COR-L47 (cell line): ENCODE data around the gene ECSIT.
"Not testable (repeated sequence)": the region's sequence is repeated elsewhere in the genome, so short reads cannot be mapped to it uniquely, and the experiment has no call there.

ENCODE experiments used
- DNase-seq: peaks from one replicate; lab custom pipeline; 2025; lab: John Stamatoyannopoulos, UW

The ECSIT gene

DNA sequence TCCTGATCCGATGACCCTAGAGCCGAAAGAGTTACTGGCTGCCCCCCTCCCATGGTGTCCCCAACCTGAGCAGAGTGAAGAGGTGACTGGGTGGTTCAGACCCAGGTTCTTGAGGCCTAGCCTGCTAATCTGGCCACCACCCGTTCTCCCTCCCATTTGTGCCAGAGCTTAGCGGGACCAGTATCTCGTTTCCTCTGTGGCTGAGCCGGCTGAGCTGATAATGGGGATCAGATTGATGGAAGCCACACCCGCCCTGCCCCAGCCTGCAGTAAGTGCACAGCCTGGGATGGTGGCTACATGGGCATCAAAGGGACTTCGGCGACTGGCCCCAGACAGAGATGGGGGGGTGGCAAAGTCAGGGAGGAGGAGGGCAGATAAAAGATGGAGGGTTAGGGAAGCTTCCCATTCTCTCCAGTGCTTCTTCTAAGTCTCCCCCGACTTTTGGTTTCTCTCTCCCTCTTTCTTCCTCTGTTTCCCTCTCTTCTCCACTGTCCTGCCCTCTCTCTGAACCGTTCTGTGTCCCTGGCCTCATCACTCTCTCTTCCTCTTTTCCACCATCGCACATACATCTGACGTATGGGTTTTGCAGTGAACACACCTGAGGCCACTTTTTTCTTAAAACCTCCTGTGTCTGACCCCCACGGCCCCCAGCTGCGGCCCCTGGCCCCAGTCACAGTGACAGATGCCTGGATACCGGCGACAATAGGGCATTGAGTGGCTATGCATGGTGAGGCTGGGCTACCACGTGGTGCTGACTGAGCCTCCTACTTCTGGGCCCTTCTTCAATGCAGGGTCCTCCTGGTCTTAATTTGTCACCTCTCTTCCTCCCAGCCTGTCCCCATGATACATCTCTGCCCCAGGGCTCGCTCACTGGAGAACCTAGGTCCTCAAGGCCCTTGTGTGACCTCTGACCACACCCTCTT lies 50.5 kb downstream of the ECSIT start:
- no peak for DNase-seq

GRCh38 chr19:11475861-11476260 lies 53.1 kb downstream of the ECSIT start:
- no peak for DNase-seq

DNA sequence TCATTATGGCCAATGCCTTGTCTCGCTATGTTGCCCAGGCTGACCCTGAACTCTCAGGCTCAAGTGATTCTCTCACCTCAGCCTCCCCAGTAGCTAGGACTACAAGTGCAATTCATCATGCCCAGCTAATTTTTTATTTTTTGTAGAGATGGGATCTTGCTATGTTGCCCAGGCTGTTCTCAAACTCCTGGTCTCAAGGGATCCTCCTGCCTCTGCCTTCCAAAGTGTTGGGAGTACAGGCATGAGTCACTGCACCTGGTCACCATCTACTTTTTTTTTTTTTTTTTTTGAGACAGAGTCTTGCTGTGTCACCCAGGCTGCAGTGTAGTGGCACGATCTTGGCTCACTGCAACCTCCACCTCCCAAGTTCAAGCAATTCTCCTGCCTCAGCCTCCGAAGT lies 53.6 kb downstream of the ECSIT start:
- not testable (repeated sequence) for DNase-seq

DNA sequence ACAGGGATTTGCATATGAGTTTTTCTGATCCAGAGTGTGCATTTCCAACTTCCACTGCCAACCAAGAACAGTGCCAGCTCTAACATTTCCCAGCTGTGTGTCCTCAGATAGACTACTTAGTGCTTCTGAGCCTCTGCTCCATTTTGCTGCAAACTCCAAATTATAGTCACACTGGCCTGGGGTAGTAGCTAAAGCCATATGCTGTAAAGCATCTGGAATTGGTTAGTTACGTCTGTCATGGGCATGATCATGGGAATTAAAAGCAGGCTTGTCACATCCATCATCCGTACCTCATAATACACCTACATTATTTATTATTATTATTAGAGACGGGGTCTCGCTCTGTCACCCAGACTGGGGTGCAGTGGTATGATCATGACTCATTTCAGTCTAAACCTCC lies 55.2 kb downstream of the ECSIT start:
- DNase-seq: no peak

- DNase-seq: not testable (repeated sequence)
Measured at GRCh38 chr19:11468266-11468845, 60.6 kb downstream of the ECSIT start.

DNA sequence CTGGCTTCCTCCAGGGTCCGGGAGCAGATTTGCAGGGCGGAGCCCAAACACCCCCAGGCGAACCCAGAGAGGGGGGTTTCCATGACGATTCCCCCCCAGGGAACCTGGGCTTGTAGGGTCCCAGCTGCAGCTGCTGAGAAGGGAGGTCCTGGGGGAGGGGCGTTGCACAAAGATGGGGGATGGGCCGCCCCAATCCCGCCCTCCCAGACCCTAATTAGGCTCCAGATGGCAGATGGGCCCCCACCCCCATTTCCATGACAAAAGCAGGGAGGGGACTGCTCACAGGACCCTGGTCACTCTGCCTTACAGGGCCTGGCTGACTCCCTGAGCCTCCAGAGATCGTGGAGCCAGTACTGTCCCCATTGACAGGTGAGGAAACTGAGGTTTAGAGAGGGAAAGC lies 63.3 kb downstream of the ECSIT start:
- DNase-seq: no peak

DNA sequence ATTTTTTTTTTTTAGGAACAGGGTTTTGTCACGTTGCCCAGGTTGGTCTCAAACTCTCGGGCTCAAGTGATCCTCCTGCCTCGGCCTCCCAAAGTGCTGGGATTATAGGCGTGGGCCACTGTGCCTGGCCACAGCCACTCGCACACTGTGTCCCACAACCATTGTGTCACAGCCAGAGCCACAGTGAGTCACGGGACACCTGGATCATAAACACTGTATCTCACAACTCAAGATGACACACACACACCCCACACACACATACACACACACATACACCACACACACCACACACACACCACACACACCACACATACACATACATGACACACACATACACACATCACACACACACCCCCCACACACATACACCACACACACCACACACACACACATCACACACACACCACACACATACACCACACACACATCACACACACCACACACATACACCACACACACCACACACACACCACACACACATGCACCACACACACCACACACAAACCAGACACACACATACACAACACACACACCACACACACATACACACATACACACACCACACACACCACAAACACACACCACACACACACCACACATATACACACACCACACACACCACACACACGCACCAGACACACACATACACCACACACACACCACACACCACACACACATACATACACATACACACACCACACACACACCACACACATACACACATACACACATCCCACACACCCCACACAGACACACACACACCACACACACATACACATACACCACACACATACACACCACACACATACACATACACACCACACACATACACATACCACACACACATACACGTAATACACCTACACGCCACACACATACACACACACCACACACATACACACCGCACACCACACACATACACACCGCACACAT lies 64.3 kb downstream of the ECSIT start:
- DNase-seq: no peak

- no peak for DNase-seq
Measured at GRCh38 chr19:11463391-11463790, 65.5 kb downstream of the ECSIT start.

DNA sequence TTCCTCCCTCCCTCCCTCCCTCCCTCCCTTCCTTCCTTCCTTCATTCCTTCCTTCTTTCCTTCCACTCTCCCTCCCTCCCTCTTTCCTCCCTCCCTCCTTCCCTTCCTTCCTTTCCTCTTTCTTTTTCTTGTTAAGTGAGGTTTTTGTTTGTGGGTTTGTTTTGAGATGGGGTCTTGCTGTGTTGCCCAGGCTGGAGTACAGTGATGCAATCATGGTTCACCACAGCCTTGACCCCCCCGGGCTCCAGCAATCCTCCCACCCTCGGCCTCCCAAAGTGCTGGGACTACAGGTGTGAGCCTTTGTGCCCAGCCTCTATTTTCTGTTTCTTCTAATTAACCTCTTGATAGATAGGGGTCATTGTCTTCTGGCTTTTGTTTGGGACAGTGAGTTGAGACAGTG lies 67.5 kb downstream of the ECSIT start:
- no peak for DNase-seq

- no peak for DNase-seq
Measured at GRCh38 chr19:11460207-11460606, 68.7 kb downstream of the ECSIT start.

GRCh38 chr19:11458912-11459311 lies 70.0 kb downstream of the ECSIT start:
- DNase-seq: not testable (repeated sequence)

- no peak for DNase-seq
Measured at GRCh38 chr19:11458236-11458900, 70.6 kb downstream of the ECSIT start.

DNA sequence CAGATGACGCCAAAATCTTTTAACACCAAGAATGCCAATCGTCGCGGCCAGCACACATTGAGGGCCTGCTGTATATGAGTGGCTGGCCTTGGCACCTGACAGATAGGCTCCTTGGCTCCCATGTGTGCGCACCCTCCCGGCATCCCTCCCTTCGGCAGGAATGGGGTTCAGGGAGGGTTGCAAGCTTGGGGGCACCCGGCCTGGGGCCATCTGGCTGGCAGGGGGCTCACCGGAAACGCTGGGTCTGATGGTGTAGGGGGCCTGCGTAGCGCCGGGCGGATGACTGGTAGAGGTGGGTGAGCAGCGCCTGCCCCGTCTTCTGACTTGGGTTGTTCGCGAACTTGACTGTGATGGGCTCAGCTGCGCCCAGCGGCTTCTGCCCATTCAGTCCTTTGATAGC lies 71.1 kb downstream of the ECSIT start:
- DNase-seq: no peak

- DNase-seq: no peak
Measured at GRCh38 chr19:11457115-11457514, 71.8 kb downstream of the ECSIT start.

- no peak for DNase-seq
Measured at GRCh38 chr19:11456659-11457058, 72.3 kb downstream of the ECSIT start.
